Spleen (tissue), 7 donors: ENCODE results near the gene FCGBP.

Experiments used
- POLR2A ChIP-seq, 3 donors: fragments of 450-650 bp; IDR thresholded peaks; one replicate each; pipeline ENCODE4 v1.5.1; 2017; ENCODE audit warnings: antibody characterized with exemption in 3 of 3, mild to moderate bottlenecking in 1 of 3
- POLR2AphosphoS5 ChIP-seq, 3 donors: sonication (generic); formaldehyde crosslinking; IDR thresholded peaks; one replicate each; pipeline ENCODE4 v1.5.1; 2017; ENCODE audit warnings: antibody characterized with exemption in 3 of 3
- TF ChIP-seq, protein P1 (sequence below), 11 experiments: fragments of 200-600 bp in 7 of 11; fragments of 450-650 bp in 4 of 11; sonication (generic) in 4 of 11; IDR thresholded peaks in 8 of 11; conservative IDR thresholded peaks in 3 of 11; 1 replicate in 7 of 11; 2 replicates in 4 of 11; pipeline versions ENCODE4 v1.4.0 to v1.8.0; 2016 to 2021; ENCODE audit warnings: antibody characterized with exemption in 11 of 11, inconsistent platforms in 4 of 11, mild to moderate bottlenecking in 1 of 11
- donor health status: DM: no; HTN: no; CAD: no; lungs with moderate emphysema.
- donor health status: DM: no; HTN: no; CAD: no.
- donor health status: DM: no; HTN: no; CAD: no.

DNA sequence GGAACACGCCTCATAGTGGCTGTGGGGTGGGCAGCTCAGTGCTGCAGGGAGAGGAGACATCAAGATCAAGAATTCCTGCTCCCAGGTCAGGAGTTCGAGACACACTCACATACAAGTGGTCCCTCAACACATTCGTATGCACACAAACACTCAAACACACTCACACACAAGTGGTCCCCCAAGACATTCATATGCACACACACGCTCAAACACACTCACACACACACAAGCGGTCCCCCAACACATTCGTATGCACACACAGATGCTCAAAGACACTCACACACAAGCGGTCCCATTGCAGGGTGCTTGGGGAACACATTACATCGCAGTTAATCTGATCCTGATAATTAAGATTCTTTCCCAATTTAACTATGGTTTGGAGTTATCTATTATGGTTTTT lies 28.2 kb downstream of the FCGBP start:
- TF ChIP-seq POLR2A (IDR thresholded peaks at IDR 0.05) (no peak), POLR2AphosphoS5 (IDR thresholded peaks at IDR 0.05) (no peak)
- TF ChIP-seq, protein P1, sequence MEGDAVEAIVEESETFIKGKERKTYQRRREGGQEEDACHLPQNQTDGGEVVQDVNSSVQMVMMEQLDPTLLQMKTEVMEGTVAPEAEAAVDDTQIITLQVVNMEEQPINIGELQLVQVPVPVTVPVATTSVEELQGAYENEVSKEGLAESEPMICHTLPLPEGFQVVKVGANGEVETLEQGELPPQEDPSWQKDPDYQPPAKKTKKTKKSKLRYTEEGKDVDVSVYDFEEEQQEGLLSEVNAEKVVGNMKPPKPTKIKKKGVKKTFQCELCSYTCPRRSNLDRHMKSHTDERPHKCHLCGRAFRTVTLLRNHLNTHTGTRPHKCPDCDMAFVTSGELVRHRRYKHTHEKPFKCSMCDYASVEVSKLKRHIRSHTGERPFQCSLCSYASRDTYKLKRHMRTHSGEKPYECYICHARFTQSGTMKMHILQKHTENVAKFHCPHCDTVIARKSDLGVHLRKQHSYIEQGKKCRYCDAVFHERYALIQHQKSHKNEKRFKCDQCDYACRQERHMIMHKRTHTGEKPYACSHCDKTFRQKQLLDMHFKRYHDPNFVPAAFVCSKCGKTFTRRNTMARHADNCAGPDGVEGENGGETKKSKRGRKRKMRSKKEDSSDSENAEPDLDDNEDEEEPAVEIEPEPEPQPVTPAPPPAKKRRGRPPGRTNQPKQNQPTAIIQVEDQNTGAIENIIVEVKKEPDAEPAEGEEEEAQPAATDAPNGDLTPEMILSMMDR (IDR thresholded peaks at IDR 0.05 in 8 of 11, conservative IDR thresholded peaks at IDR 0.05 in 3 of 11): no peak
